NT2/D1 (cell line): ENCODE results near the gene C4orf50.
"Not testable (repeated sequence)": the region's sequence is repeated elsewhere in the genome, so short reads cannot be mapped to it uniquely, and the experiment has no call there.

Experiments used
- DNase-seq: peaks from one replicate; pipeline ENCODE4 v3.0.0-alpha.2; 2011; ENCODE audit warnings: low read depth, low spot score
- H3K27me3 ChIP-seq: 2 replicates; pipeline ENCODE4 v1.6.0; 2011; ENCODE audit warnings: mild to moderate bottlenecking; ENCODE audit not compliant: insufficient read length, insufficient read depth
- H3K36me3 ChIP-seq: 2 replicates; pipeline ENCODE4 v1.6.1; 2011; ENCODE audit warnings: mild to moderate bottlenecking, low read length, mixed read lengths; ENCODE audit not compliant: insufficient read depth, insufficient read length
- H3K4me1 ChIP-seq: 2 replicates; pipeline ENCODE4 v1.5.1; 2011; ENCODE audit not compliant: insufficient read depth, insufficient read length
- H3K4me3 ChIP-seq: 2 replicates; pipeline ENCODE4 v1.5.1; 2011; ENCODE audit warnings: low read depth; ENCODE audit not compliant: insufficient read length
- H3K9ac ChIP-seq: 2 replicates; pipeline ENCODE4 v1.6.0; 2011; ENCODE audit warnings: low read depth; ENCODE audit not compliant: insufficient read length
- H3K9me3 ChIP-seq: 2 replicates; pipeline ENCODE4 v1.5.1; 2011; ENCODE audit warnings: mild to moderate bottlenecking, low read length; ENCODE audit not compliant: insufficient read depth
- SUZ12 ChIP-seq: IDR thresholded peaks from 2 replicates; pipeline ENCODE4 v1.6.1; 2011; ENCODE audit not compliant: insufficient read length, insufficient read depth; ENCODE audit errors: extremely low read depth
- YY1 ChIP-seq: IDR thresholded peaks from 2 replicates; pipeline ENCODE4 v1.6.1; 2011; ENCODE audit not compliant: insufficient read length, insufficient read depth
- ZNF274 ChIP-seq: IDR thresholded peaks from 2 replicates; pipeline ENCODE4 v1.6.1; 2011; ENCODE audit warnings: mild to moderate bottlenecking, low read depth, low read length

C4orf50 gene

DNA sequence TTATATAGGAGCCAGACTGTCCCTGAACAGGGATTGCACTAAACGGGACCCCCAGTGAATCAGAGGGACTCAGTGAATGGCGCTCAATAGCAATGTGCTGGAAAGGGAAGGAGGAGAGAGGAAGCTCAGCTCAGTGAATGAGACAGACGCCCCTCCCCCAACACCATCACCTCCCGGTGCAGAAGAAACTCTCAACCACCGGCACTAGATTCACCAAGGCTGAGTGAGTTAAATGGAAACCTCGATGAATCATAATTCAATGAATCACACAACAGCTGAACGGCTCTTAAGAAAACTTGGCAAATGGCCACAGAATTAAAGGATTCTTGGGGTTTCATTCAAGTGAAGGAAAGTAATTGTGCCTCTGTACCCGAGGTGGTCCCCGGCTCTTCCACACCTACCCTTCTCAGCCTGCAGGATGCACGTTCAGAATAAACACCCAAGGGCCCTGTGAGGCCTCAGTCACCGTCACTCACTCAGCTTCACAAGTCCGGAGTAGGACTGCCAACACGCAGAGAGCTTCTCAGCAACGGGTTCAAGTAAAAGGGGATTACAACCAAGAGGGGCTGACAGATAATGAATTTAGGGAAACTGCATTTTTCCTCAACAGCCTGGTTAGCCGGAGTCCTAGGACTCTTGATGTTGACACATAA lies 154.6 kb downstream of the C4orf50 start:
- no peak for TF ChIP-seq YY1
- no peak for TF ChIP-seq ZNF274
- TF ChIP-seq SUZ12, result no peak
- H3K27me3 ChIP-seq, result no peaks in the 10 kb centered on the region
- no peak overlapping the region for H3K9ac ChIP-seq
- H3K4me3 ChIP-seq, result no peak overlapping the region
- peaks cover 8% of the 10 kb centered on the region for H3K4me1 ChIP-seq
- peaks cover 58% of the 10 kb centered on the region for H3K36me3 ChIP-seq
- H3K9me3 ChIP-seq, result no peaks in the 10 kb centered on the region
- DNase-seq, result no peak

DNA sequence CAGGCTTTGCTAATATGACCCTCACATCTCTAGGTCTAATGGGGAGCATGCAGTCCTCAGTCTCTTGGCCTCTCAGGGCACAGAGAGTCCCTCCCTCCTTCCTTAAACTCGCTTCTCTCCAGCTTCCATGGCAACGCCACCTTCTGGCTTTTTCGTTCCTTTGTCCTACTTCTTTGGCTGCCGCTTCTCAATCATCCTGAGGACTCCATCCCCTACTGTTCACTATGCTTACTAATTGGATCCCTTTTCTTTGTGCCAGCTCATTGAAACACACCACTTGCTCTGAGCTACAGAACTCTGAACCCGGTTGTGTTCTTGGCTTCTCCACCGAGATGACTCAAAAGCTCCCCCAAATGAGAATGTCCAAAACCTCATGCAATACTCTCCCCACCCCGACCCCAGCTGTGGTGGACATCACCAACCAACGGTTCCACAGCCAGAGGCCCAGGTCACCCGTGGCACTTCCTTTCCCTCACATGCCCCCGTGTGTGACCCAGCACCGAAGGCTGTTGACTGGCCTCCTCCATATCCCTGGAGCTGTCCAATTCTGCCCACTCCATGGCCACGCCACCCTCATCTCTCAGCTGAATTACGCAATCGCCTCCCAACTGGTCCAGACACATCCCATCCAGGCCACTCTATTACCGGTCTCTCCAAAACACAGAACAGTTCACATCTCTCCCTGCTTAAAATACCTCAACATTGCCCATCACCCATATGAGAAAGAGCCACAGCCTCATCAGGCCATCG lies 160.0 kb downstream of the C4orf50 start:
- H3K9ac ChIP-seq, result no peak overlapping the region
- no peaks in the 10 kb centered on the region for H3K27me3 ChIP-seq
- no peak overlapping the region for H3K4me3 ChIP-seq
- H3K4me1 ChIP-seq, result no peaks in the 10 kb centered on the region
- peaks cover 60% of the 10 kb centered on the region for H3K36me3 ChIP-seq
- DNase-seq, result no peak
- no peaks in the 10 kb centered on the region for H3K9me3 ChIP-seq
- TF ChIP-seq ZNF274 (no peak), YY1 (no peak), SUZ12 (no peak)

DNA sequence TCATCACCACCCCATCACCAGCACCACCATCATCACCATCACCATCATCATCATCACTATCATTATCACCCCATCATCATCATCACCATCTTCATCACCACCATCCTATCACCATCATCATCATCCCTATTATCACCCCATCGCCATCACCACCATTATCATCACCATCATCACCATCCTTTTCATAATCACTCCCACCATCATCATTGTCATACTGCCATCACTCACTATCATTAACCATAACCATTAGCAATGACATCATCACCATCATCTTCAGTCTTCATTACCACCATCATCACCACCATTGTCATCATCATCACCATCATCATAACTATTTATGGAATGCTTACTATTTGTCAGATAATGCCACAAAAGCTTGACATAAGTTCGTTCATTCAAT lies 161.0 kb downstream of the C4orf50 start:
- no peaks in the 10 kb centered on the region for H3K9me3 ChIP-seq
- H3K36me3 ChIP-seq, result peaks cover 60% of the 10 kb centered on the region
- H3K27me3 ChIP-seq, result no peaks in the 10 kb centered on the region
- no peak overlapping the region for H3K4me3 ChIP-seq
- H3K9ac ChIP-seq, result no peak overlapping the region
- DNase-seq, result no peak
- TF ChIP-seq ZNF274 (no peak), SUZ12 (no peak), YY1 (no peak)
- H3K4me1 ChIP-seq, result no peaks in the 10 kb centered on the region

DNA sequence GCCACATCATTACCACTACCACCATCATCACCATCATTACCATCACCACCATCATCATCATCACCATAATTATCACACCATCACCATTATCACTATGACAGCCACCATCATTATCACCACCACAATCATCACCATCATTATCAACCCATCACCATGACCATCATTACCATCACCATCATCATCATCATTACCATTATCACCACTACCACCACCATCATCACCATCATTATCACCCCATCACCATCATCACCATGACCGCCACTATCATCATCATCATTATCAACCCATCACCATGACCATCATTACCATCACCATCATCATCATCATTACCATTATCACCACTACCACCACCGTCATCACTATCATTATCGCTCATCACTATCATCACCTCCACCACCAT lies 161.9 kb downstream of the C4orf50 start:
- not testable (repeated sequence) for H3K9me3 ChIP-seq, H3K4me3 ChIP-seq, H3K9ac ChIP-seq, DNase-seq, H3K27me3 ChIP-seq, H3K4me1 ChIP-seq
- peaks cover 59% of the 10 kb centered on the region for H3K36me3 ChIP-seq

DNA sequence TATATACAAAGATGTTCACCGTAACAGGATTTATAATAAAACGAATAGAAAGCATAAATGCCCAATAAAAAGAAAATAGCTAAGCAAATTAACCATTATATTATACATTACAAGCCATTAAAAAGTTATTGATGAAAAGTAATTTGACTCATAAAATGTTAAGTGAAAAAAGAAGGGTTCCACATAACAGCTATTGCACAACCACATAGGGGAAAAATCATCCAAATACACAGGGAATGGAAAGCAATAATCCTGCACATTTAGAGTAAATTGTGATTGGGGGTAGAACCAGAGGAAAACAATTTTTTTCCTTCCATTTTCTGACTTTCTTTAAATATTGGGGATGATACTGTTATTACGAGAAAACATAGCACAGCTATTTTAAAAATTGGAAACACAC lies 163.3 kb downstream of the C4orf50 start:
- Histone ChIP-seq H3K36me3 (peaks cover 63% of the 10 kb centered on the region), H3K9ac (no peak overlapping the region), H3K4me1 (no peaks in the 10 kb centered on the region), H3K4me3 (no peak overlapping the region), H3K9me3 (no peaks in the 10 kb centered on the region), H3K27me3 (no peaks in the 10 kb centered on the region)
- no peak for TF ChIP-seq ZNF274
- TF ChIP-seq SUZ12, result no peak
- TF ChIP-seq YY1, result no peak
- DNase-seq, result no peak

DNA sequence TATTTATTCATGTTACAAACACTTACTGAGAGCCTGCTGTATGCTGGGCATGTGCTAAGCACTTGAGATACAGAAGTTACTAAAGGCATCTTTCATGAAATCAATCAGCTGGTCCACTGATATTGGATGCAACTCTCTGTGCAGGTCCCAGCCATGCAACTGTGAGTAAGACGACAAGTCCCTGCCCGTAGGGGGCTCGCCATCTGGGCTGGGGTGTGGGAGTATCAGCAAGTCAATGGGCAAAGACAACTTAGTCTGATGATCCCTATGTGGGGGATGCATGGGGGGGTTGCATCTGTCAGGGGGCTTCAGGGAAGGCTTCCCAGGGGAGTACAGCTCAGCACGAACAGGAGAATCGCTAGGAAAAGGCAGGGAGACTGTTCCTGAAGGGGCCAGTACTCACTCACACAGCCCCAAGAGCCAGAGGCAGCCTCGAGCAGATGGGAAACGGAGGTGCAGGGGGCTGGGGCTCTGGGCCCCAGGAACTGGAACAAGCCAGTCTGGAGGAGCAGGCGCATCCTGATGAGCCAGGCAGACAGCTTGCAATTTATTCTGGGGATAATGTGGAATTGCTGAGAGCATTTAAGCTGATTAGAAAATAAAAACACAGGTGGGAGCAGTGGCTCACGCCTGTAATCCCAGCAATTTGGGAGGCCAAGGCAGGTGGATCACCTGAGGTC lies 165.6 kb downstream of the C4orf50 start:
- Histone ChIP-seq H3K27me3 (no peaks in the 10 kb centered on the region), H3K4me3 (no peak overlapping the region), H3K36me3 (peaks cover 63% of the 10 kb centered on the region), H3K4me1 (no peaks in the 10 kb centered on the region), H3K9me3 (no peaks in the 10 kb centered on the region), H3K9ac (no peak overlapping the region)
- no peak for DNase-seq
- TF ChIP-seq YY1, result no peak
- TF ChIP-seq SUZ12, result no peak
- no peak for TF ChIP-seq ZNF274

DNA sequence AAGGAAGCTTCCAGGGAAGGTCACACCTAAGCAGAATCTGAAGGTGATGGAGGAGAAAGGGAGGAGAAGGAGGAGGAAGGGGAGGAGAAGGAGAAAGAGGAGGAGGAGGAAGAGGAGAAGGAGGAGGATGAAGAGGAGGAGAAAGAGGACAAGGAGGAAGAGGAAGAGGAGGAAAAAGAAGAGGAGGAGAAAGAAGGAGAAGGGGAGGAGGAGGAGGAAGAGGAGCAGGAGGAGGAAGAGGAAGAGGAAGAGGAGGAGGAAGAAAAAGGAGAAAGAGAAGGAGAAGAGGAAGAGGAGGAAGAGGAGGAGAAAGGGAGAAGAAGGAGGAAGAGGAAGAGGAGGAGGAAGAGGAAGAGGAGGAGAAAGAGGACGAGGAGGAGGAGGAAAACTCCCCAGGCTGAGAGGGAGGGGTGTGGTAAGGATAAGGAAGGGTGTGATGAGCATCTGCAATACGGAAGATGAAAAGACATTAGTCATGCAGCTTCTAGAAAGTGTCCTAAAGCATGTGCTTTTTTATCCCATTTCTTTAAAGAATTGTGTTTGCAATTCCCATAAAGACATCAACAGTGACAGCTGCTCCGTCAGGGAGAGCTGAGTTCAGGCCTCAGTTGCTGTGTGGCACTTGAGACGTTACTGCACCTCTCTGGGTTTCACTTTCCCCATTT lies 166.5 kb downstream of the C4orf50 start:
- DNase-seq, result no peak
- TF ChIP-seq ZNF274, result no peak
- TF ChIP-seq YY1, result no peak
- no peak for TF ChIP-seq SUZ12
- Histone ChIP-seq H3K4me1 (no peaks in the 10 kb centered on the region), H3K36me3 (peaks cover 70% of the 10 kb centered on the region), H3K4me3 (no peak overlapping the region), H3K9ac (no peak overlapping the region), H3K9me3 (no peaks in the 10 kb centered on the region), H3K27me3 (no peaks in the 10 kb centered on the region)
